GDM1 (cell line): ENCODE data around the gene FYN.

Source experiments
- DNase-seq: peaks from one replicate; lab custom pipeline; 2025; lab: John Stamatoyannopoulos, UW

FYN gene

DNA sequence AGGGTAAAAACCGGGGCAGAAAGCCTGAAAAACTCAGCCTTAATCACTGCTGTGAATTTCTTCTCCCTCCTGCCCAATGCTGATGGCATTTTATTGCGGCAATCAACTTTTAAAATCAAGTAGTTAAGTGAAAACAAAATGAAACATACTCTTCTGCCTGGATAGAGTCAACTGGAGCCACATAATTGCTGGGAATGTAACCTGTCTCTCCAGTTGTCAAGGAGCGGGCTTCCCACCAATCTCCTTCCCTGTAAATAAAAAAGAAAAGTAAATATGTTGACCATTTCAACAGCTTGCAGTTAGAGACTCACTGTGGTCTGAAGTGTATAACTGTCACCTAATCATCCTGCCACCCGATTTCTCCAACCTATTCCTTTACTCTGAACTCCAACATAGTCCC lies 165.5 kb downstream of the FYN start:
- no peak for DNase-seq

DNA sequence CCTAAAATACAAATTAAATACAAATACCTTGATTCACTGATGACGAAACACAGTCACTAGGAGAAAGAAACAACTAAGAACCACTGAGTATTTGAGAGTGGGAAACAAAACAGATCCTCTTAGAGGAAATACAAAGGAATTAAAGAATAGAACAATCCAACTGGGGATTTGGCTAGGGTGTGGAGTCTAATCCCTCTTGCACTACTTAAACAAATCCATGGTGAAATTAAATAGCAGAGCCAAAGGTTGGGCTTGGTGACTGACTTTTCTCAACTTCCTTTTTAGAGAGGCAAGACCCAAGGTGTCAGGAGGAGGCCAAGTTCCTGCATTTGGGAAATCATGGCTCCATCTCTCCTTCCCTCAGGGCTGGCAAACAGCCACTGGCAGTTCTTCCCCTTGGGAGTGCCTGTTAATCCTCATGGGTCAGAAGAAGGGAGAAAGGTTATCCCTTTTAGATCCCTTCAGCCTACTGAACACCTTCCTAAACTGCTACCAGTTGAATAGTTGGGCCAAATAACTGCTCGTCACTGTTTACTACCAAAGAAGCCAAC lies 166.3 kb downstream of the FYN start:
- no peak for DNase-seq

DNA sequence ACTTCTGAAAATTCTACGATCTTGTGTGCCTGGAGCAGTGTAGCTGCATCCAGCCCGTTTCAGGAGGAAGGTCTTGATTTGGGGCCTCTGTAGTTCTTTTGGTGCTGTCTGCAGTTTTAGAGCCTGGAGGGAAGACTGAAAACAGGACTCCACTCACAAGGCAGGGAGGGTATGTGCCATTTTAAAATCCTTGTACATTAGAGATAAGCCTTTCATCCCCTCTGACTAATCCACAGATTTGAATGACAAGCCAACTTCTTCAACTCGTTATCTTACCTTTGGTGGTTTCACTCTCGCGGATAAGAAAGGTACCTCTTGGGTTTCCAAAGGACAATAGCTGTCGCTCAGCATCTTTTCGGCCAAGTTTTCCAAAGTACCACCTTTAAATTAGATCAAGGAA lies 169.5 kb downstream of the FYN start:
- no peak for DNase-seq

DNA sequence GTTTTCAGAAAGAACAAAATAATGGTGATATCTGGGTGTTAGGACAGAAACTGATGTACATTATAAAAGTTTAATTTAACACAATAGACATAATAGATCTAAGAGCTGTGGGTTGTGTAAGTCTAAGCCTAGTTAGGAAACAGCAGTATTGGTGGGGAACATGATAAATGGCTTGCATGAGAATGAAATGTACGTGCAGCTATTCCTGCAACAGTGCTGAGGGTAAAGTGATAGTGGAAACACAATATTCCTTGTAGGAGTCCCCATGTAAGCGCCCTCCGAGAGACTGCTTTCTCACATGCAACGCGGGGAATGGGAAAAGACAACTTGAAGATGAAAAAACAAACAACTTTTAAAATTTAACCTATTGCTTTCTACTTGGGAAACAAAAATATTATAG lies 171.0 kb downstream of the FYN start:
- no peak for DNase-seq

DNA sequence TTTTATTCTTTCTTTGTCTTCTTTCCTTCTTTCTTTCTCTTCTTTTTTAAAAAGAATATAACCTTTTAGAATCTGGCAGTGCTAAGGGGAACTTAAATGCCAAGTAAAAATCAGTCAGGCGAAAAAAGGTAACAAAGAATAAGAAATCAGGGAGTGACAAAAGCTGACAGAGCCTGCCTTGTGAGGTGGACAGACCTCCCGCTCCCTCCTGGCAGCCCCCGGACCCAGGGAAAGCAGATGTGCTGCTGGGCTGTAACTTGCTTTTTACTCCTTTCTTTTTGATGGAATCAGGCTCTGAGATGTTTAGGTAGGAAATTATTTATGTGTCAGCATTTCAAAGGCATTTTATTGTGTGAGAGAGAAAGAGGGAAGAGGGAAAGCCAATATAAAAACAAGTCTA lies 172.1 kb downstream of the FYN start:
- DNase-seq = no peak

DNA sequence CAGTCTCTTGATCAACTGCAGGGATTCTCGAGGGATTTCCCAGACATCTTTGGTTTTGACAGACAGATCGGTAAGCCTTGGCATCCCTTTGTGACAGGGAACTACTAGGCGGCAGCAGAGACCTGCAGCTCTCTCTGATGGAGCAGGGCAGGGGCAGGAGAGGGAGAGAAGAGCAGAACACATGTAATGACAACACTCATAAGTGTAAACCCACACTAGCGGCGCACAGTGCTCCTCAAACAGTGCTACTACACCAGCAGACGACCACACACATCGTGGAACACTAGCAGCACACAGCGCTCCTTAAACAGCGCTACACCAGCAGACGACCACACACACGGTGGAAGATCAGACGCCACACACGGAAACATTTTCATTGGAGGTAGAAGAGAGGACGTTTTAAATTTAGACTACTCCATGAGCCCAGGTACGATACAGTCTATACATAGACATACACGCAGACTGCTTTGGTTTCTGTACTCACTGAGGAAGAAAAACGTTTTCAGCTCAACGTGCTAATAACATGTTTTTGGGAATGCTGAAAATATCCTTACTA lies 173.0 kb downstream of the FYN start:
- DNase-seq = no peak

DNA sequence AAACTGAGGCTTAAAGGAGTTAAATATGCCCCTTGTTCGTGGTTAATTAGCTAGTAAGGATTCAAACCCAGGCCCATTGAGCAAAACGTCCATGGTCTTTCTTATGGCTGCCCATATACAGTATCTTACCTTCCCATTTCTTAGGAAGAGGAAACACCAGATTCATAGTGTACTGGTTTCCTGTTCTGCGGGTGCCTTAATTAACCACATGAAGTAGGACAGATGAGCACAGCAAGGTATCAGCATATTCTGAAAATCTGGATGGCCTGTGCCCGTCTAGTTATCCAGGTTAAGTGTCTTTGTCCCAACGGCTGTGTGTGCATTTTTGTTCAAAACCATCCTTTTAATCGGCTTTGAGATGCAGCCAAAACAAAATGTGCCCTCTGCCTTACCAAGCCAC lies 174.1 kb downstream of the FYN start:
- DNase-seq = no peak

DNA sequence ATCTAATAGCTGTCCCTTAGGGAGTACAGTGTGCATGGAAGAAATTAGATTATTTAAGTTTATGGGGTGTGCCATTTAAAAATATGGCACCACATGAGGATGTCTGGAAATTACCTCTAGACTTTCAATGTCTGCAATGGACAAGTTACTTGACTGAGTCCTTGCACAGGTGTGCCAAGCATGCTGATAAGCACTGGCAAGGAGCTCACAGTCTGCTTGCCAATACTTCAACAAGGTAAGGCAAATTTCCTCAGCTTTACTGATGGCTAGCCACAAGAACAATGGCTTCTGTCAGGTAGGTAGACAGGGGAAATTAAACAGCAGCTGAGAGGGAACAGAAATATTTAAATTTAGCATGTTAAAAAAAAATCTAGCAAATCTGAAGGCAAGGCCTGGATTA lies 176.4 kb downstream of the FYN start:
- DNase-seq = no peak

DNA sequence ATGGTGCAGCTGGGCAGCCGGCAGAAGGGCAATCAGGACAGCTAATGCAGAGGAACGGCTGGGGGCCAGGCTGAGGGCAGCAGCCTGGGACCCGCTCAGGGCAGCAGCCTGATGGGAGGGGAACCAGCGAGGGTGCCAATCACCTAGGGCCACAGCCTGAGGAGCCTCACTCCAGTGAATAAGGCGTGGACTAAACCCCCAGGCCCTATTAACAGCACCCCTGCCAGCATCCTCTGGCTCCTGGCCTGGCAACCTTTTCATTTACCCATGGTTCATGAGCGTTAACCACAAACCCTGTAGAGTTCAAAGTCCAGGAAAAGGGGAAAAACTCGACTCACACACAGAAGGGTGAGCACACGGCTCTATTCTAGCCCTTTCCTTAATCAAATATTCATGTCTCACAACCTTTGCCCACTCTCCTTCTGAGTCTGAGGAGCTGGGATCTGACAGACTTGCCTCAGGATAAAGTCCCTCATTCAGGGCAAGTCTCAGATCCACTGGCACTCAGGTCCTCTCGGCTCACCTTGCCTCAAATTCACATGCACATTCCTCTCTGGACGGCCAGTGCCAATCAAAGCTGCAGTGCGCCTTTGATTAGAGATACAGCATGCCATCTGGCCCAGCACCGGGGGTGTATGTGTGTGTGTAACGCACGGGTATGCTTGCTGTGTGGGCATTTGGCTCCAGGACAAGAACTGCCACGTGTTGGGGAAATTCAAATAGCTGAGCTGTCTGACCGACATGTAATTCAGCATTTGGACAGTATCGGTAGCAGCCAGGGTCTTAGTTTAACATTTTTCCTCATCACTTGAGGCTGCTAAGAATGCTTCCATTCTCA lies 180.7 kb downstream of the FYN start:
- DNase-seq = no peak

DNA sequence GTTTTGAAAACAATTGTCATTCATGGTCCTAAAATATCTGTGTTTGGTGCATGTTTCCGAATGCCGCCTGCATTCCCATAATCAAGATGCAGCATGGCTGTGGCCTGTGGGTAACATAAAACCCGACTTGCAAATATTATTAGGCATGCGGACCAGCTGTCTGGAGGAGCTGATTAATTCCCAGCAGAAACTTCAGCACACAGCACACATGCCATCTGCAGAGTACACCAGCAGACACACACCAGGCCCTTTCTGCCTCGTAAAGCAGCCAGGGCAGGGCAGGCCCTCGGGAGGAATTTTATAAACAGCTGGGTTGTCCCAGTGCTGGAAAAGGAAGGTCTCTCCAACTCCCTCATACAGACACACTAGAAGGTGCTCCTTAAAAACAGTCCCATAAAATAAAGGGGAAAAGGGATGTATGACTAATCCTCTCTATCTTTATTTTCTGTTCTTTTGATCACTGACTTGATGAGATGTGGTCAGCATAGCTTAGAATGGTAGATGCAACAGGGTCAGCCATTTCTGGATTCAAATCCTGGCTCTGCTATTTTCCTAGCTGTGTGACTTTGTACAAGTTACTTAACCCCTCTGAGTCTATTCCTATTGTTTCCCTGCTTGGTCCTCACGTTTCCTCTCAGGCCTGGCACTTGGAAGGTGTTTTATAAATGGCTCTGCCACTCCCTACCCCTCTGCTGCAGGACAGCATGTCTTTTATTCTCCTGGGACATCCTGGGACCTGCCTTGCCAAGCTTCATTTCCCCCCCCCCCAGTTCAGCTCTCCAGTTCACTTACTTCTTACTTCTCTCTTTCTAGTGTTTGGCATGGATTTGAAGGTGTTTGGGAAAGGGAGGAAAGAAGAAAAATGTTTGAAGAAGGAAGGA lies 181.7 kb downstream of the FYN start:
- no peak for DNase-seq

DNA sequence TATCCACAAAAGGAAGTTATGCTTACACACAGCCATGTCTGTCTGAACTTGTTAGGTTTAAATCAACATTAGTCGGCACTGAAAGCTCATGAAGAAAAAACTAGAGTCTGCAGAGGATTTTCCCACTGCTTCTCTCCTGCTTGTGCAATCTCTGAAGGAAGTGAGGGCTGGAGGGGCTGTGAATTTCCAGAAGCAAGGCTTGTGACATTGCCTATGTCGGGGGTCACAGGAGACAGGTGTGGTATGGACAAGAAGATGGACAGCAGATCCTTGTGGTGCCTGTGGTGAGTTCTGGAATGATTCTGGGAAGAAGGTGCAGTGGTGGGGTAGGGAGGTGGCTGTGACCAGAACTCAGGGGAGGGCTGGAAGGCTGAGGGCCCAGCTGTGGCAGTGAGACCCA lies 183.3 kb downstream of the FYN start:
- DNase-seq = no peak

DNA sequence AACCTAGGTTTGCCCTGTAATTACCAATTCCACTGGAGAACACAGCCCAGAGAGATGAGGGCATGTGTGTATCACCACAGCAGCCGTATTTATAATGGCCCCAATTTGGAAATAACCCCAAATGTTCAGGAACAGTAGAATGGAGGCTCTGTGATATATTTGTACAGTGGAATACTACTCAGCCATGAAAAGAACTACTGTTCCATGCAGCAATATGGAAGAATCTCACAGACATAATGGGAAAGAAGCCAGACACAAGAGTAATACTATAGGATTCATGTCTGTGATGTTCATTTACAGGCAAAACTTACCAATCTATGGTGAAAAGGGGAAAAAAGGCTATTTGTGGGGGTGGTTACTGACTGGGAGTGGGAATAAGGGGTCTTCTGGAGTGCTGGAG lies 183.8 kb downstream of the FYN start:
- DNase-seq = no peak

DNA sequence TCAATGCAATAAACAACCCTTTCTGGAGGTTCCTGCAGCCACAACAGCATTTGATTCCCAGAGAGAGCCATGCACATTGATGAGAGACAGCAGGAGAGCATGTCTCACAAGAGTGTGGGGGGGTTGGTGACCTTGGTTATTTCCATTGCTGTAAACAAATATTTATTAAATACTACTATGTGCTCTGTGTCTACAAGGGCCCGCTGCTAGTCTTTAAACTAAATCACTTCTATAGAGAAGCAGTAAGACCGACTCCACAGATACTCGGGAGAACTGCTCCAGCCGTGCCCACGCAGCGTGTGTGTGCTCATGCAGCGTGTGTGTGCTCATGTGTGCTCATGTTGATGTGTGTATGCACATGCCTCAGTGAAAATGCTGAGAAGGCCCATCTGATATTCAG lies 184.9 kb downstream of the FYN start:
- DNase-seq = no peak

DNA sequence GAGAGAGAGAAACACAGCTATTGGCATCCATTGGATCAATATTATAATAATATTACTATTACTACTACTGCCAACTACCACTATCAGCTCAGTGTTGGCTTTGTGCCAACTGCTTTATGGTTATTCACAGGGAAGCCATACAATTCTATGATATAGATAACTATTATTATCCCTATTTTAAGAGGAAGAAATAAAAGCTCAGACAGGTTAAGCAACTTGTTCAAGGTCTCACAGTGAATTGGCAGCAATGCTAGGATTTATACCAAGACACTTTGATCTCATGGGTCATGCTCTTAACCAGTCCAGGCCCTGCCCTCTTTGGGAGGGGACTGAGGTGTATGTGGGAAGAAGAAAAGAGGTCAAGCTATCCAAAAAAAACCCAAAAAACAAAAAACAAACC lies 185.6 kb downstream of the FYN start:
- no peak for DNase-seq

DNA sequence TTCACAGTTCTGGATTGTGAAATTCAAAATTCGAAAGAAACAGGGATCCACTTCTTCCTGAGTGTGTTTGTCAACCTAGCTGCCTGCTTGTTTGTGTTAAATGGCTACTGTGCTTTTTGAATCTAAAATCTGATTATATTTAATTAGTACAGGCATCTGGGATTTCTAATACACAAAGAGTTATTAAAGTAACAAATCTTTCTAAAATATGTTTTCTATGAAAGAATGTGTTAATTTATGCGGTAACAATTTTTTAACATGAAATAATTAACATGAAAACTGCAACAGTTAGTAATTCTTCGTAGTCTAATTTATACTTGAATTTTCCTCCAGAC lies 186.4 kb downstream of the FYN start:
- DNase-seq = no peak

DNA sequence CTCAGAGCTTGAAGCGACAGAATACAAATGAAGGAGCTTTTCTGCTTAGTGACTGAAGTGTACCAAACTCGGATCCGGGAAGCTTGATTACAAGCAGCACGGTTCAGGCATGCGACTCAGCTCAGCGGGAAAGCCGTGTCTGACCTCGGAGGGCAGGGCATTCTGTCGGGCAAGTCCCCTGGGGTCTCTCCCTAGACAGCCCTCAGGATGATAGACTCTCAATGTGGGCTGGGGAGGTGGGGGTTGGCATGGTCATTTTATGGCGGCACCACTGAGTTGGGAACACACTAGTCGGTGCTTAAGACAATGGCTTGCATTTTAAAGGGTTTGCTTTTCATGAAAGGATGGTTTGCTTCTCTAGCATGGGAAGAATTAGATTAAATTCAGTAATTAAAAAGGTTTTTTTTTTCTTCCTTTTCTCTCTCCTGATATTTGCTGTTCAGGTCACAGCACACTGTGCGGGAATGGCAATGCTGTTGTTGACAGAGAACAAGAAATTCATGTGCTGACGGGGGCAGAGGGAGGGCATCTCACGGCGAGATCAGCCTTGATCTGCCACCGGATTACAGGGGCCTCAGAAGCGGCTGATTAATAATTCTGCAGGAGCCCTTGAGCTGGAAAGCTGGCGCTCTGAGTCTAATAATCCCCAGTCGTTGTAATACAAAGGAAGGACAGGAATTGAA lies 186.9 kb downstream of the FYN start:
- no peak for DNase-seq

DNA sequence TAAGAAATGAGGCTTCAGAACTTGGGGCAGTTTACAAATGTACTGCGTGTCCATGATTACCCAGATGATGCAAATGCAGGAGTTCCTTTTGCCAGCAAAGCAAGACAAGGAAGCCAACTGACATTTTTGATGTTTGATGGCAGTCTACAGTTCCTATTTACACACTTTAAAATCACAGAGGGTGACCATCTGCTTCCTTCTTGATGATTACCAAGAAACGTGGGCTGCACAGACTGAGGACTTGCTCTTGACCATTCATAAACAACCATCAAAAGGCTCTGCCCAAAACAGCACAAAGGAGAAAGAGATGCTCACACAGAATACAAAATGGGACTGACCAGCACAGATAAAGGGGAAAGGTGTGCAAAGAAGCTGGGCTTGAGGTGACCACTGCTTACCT lies 187.7 kb downstream of the FYN start:
- DNase-seq = no peak

DNA sequence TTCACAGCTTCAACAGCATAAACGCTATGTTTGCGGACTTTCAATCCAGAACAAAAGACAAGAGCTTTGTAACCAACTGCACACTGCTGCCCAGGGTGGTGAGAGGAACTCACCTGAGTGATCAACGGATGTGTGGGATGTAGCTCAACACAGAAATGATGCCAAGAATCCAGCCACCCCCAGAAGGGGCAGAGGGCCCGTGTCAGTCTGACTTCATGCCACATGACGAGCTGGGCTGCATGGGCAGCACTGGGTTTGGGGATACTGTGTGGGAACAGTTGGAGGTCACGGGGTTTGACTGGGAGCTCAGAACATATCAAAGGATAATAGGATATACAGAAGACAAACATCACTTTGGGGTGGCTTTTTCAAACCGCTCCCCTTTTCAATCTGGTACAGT lies 188.2 kb downstream of the FYN start:
- DNase-seq = no peak

DNA sequence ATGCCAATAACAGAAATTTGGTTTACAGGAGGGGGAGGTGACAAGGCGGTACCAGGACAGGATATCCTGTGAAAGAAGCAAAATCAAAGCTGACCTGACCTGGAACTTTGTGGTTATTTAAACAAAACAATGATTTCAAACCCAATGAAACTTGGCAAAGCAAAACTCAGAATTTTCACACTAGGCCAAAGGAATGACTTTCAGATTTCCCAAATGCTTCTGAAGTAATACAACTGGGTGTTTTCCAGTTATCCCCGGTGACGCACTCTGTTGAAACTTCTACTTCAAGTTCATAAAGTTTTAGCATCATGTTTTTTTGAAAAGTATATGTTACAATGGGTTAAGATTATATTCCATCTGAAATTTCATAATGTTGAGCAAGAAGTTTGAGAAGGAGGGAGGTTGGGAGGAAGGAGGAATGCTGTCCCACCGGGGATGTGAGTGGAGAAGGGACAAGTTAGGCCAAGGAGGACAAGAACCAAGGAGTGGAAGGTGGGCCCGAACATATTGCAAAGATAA lies 189.4 kb downstream of the FYN start:
- no peak for DNase-seq

DNA sequence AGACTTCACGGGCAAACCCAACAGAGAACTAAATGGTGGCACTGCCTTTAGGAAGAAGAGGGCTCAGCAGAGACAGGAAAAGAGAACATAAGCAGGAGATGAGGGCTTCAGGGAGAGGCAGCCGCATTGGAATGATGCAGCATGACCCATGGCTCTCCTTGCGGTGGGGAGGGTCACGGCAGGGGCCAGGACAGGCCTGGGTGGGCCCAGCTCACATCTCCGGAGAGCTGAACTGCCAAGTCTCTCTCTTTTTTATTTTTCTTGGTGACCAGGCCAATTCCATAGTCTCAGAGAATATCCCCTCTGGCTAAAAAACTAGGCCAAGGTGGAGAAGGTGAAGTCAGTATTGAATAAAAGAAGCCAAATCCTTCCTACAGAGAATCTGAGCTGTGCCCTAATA lies 190.1 kb downstream of the FYN start:
- DNase-seq = no peak

DNA sequence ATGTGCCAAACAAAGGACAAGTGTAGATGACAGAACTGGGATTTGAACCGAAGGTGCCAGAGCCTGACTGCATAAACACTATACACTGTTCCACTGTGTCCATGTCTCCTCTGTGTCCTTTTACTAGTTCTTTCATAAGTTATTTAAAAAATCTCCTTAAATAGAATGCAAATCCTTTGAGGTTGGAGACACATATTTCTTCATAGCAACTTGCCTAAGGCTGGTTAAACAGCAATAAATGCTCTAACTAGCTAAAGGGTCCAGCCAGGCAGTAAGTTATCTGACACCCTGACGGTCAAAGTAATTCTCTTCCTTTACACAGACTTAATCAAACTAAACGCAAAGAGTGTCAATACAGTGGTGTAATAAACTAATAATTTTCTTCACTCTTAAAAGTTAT lies 191.4 kb downstream of the FYN start:
- no peak for DNase-seq
